DND-41 (cell line): ENCODE measurements around the gene PRMT1.

Source experiments
- ATAC-seq: fragments of 200-7000 bp; cut with Tn5 transposase; 3 replicates; pipeline ENCODE4 v1.9.1; 2021; ENCODE audit warnings: low read depth; ENCODE audit not compliant: insufficient read depth
- DNase-seq: peaks from one replicate; pipeline ENCODE4 v3.0.0-alpha.2; 2020
- H2AFZ ChIP-seq: 2 replicates; pipeline ENCODE4 v1.6.0; 2012; ENCODE audit warnings: low read depth, low read length
- H3K27ac ChIP-seq: 2 replicates; pipeline ENCODE4 v1.5.1; 2012; ENCODE audit warnings: low read length, inconsistent platforms
- H3K27me3 ChIP-seq: fragments of 200-600 bp; sonication (generic); 2 replicates; pipeline ENCODE4 v1.6.0; 2012; ENCODE audit warnings: low read length, mild to moderate bottlenecking, inconsistent platforms; ENCODE audit not compliant: insufficient read depth, poor library complexity
- H3K36me3 ChIP-seq: 2 replicates; pipeline ENCODE4 v1.5.1; 2012; ENCODE audit warnings: low read length, inconsistent platforms; ENCODE audit not compliant: insufficient read depth
- H3K4me1 ChIP-seq: 2 replicates; pipeline ENCODE4 v1.5.1; 2012; ENCODE audit warnings: mild to moderate bottlenecking, low read length; ENCODE audit not compliant: insufficient read depth
- H3K4me2 ChIP-seq: 2 replicates; pipeline ENCODE4 v1.6.0; 2012; ENCODE audit warnings: mild to moderate bottlenecking, moderate library complexity, low read length, inconsistent platforms; ENCODE audit not compliant: insufficient read depth
- H3K4me3 ChIP-seq, 2 experiments: fragments of 200-600 bp in 1 of 2; shearing (Covaris generic) in 1 of 2; 2 replicates each; pipeline ENCODE4 v1.5.1; 2012 to 2016; ENCODE audit warnings: inconsistent platforms in 2 of 2, low read length in 2 of 2, mild to moderate bottlenecking in 2 of 2, low read depth in 1 of 2, moderate library complexity in 1 of 2
- H3K79me2 ChIP-seq: 2 replicates; pipeline ENCODE4 v1.6.0; 2012; ENCODE audit warnings: low read length, inconsistent platforms; ENCODE audit not compliant: insufficient read depth
- H3K9ac ChIP-seq: 2 replicates; pipeline ENCODE4 v1.6.0; 2012; ENCODE audit warnings: low read depth, mild to moderate bottlenecking, inconsistent platforms, low read length, moderate library complexity
- H3K9me3 ChIP-seq: 2 replicates; pipeline ENCODE4 v1.5.1; 2012; ENCODE audit warnings: low read length, moderate library complexity, mild to moderate bottlenecking, inconsistent platforms; ENCODE audit not compliant: insufficient read depth, severe bottlenecking
- H4K20me1 ChIP-seq: 2 replicates; pipeline ENCODE4 v1.6.0; 2012; ENCODE audit warnings: low read length; ENCODE audit not compliant: insufficient read depth
- EZH2 ChIP-seq: IDR thresholded peaks from 3 replicates; pipeline ENCODE4 v1.6.1; 2012; ENCODE audit warnings: borderline replicate concordance, low read depth, mild to moderate bottlenecking, moderate library complexity, low read length, inconsistent platforms; ENCODE audit not compliant: severe bottlenecking
- TF ChIP-seq, protein P1 (sequence below): IDR thresholded peaks from 2 replicates; pipeline ENCODE4 v1.5.1; 2012; ENCODE audit warnings: borderline replicate concordance, low read length, moderate library complexity, mild to moderate bottlenecking; ENCODE audit not compliant: poor library complexity, severe bottlenecking; ENCODE audit errors: extremely low read depth

Gene PRMT1

DNA sequence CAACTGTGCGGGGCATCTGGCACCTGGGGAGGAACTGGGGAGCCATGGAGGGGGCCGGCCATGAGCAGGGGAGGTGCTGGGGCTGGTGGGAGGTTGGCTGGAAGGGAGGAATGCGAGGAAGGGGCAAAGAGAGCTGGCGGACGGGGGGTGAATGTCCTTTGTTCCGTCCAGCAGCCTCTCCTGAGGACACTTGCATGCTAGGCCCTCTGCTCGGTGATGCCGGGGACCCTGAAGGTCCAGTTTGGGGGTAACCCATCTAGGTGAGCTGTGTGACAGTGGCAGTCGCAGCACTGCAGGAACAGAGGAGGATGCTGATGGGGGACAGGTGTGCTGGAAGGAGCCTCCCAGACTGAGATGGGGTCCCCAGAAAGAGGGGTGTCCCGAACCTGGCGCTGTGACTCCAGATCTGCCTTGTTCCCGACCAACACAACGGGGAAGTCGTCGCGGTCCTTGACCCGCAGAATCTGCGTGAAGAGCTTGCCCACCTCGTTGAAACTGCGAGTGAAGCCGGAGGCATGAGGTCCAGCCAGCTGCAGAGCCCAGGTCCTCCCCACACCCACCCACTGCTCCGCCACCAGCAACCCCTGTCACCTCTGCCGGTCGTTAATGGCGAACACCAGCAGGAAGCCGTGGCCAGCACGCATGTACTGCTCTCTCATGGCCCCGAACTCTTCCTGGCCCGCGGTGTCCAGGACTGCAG is 40.7 kb upstream of the PRMT1 start:
- Histone ChIP-seq H3K27ac (no peak overlapping the region), H3K79me2 (peaks cover 7% of the 10 kb centered on the region), H3K9me3 (no peaks in the 10 kb centered on the region), H3K27me3 (no peaks in the 10 kb centered on the region), H3K4me2 (no peak overlapping the region), H3K4me3 (no peak overlapping the region), H2AFZ (no peak overlapping the region), H3K4me1 (peaks cover 14% of the 10 kb centered on the region), H3K9ac (no peak overlapping the region), H3K36me3 (no peaks in the 10 kb centered on the region), H4K20me1 (no peaks in the 10 kb centered on the region; the same call in 1 of the 2 replicates)
- ATAC-seq: no peak
- TF ChIP-seq, protein P1, sequence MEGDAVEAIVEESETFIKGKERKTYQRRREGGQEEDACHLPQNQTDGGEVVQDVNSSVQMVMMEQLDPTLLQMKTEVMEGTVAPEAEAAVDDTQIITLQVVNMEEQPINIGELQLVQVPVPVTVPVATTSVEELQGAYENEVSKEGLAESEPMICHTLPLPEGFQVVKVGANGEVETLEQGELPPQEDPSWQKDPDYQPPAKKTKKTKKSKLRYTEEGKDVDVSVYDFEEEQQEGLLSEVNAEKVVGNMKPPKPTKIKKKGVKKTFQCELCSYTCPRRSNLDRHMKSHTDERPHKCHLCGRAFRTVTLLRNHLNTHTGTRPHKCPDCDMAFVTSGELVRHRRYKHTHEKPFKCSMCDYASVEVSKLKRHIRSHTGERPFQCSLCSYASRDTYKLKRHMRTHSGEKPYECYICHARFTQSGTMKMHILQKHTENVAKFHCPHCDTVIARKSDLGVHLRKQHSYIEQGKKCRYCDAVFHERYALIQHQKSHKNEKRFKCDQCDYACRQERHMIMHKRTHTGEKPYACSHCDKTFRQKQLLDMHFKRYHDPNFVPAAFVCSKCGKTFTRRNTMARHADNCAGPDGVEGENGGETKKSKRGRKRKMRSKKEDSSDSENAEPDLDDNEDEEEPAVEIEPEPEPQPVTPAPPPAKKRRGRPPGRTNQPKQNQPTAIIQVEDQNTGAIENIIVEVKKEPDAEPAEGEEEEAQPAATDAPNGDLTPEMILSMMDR: no peak
- TF ChIP-seq EZH2: no peak
- no peak for DNase-seq

DNA sequence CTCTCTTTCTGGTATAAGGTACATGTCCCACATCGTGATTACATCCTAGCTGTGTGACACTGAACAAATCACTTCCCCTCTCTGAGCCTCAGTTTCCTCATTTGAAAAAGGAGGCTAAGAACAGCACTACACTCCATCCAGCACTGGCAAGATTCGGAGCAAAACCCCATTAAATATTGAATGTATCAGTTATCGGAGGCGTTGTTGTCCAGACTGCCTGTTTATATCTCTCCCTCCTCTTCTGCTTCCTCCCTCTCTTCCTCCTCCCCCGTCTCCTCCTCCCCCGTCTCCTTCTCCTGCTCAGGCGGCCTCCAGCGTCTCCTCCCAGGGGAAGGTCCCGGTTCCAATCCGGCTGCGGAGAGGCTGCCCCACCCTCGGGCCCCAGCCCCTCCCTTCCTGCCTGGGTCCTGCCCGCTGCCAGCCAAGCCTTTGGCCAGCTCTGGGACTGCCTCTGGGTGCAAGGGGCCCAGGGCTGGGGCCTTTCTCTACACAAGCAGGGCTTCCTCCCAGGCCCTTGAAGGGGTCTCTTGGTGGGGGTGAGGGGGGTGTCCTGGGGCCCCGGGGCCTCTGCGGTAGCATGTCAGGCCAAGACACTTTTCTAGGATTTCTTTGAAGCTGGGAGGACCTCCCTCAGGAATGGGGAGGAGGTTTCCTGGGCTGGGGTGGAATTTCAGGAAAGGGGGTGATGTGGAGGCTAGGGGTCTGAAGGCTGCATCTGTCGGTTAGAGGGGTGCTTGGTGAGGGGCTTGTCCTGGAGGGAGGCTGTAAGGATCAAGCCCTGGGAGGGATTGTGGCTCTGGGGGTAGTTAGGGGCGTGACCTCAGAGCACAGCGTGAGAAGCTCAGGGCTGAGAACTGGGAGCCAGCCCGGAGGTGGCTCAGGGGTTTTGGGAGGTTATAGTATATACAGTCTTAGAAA is 39.0 kb upstream of the PRMT1 start:
- H3K27ac ChIP-seq: no peak overlapping the region
- DNase-seq: no peak
- no peaks in the 10 kb centered on the region for H3K9me3 ChIP-seq
- TF ChIP-seq EZH2: no peak
- TF ChIP-seq, protein P1: no peak
- ATAC-seq: no peak
- no peaks in the 10 kb centered on the region for H3K27me3 ChIP-seq
- H3K4me3 ChIP-seq: no peak overlapping the region
- no peaks in the 10 kb centered on the region; the same call in 1 of the 2 replicates for H3K36me3 ChIP-seq
- peaks cover 23% of the 10 kb centered on the region for H3K4me1 ChIP-seq
- peaks cover 19% of the 10 kb centered on the region for H3K79me2 ChIP-seq
- no peak overlapping the region; the same call in 1 of the 2 replicates for H3K4me2 ChIP-seq
- no peak overlapping the region for H2AFZ ChIP-seq
- peaks cover 4% of the 10 kb centered on the region; the same call in 1 of the 2 replicates for H4K20me1 ChIP-seq
- H3K9ac ChIP-seq: no peak overlapping the region

DNA sequence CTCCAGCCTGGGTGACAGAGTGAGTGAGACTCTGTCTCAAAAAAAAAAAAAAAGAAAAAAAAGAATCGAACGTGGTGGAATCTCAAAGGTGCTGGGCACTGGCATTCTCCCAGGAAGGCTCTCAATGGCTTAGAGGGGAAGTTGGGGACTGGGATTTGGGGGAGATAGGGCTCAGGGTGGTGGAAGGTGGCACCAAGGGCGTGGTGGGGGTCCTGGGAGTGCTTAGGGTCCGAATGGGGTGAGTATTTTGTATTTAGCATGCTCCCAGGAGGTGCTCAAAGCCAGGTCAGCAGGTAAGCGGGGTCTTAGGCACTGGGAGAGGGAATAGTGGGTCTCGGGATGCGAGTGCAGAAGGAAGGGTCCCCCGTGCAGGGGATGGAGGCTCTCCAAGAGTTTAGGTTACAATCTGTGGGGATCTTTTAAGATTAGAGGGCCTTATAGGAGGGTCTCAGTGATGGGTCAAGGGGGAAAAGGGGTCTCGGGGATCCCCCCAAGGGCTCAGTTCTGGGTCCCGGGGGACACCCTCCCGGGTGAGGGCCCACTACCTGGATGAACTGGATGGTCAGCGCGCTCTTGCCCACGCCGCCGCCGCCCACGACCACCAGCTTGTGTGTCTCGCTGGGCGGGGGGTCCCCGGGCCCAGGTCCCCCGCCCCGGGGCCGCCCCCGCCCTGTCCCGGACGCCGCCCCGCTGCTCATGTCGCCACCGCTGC is 37.5 kb upstream of the PRMT1 start:
- Histone ChIP-seq H3K36me3 (peaks cover 6% of the 10 kb centered on the region; the same call in 1 of the 2 replicates), H3K27ac (peak overlapping the region; percentile 22; the same call in 1 of the 2 replicates), H2AFZ (peak overlapping the region; percentile 54), H3K4me3 (peak overlapping the region; percentile 12 to 56; a peak in 3 of 4 replicates), H3K79me2 (peaks cover 34% of the 10 kb centered on the region), H3K9me3 (no peaks in the 10 kb centered on the region), H4K20me1 (peaks cover 8% of the 10 kb centered on the region), H3K27me3 (no peaks in the 10 kb centered on the region), H3K9ac (peak overlapping the region; percentile 55), H3K4me2 (peak overlapping the region; percentile 88), H3K4me1 (peaks cover 38% of the 10 kb centered on the region)
- TF ChIP-seq EZH2: no peak
- TF ChIP-seq, protein P1: no peak
- ATAC-seq (no peak), DNase-seq (peak; percentile 19)
